Astrocyte of the hippocampus (primary cell): ENCODE results near the gene HCAR3.
"Not testable (repeated sequence)": the region's sequence is repeated elsewhere in the genome, so short reads cannot be mapped to it uniquely, and the experiment has no call there.

Experiments used
- DNase-seq: peaks from one replicate; pipeline ENCODE4 v3.0.0; 2011; ENCODE audit warnings: low read depth, low spot score

HCAR3 gene

DNA sequence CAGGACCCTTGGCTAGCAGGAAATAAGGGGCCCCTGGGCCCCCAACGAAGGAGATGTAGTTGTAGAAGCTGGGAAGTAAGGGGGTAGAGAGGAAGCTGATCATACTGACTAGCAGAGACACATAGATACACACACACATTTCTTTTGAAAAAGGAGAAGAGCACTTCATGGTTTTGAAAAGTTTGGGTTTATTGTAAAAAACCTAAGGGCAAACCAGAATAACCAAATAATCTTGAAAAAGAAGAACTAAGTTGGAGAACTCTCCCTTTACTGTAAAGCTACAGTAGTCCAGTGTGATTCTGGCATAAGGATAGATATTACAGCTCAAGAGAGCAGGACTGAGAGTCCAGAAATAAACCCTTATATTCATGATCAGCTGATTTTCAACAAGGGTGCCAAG lies 5.8 kb upstream of the HCAR3 start:
- no peak for DNase-seq

DNA sequence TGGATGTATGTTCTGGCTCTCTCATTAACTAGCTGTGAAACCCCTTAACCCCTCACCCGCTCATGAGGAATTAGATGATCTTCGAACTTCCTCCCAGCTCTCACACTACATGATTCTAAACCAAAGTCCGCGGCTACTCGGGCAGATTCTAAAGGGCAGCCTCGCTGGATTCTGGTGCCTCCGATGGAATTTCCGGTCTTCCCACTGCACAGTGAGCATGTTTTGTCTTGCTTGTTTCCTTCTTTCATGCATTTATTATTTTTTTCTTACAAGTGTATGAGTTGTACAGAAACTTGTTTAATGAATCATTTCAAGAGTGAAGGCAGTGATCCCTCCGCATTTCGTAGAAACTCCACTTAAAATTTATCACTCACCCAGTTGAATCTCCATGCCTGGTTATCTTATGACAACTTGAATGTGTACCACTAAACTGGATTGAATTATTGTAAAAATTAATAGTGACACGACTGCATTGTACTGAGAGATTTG lies 4.5 kb upstream of the HCAR3 start:
- DNase-seq = peak; percentile 15

GRCh38 chr12:122715211-122715610 lies 1.4 kb downstream of the HCAR3 start:
- not testable (repeated sequence) for DNase-seq

GRCh38 chr12:122713491-122714188 lies 3.0 kb downstream of the HCAR3 start:
- not testable (repeated sequence) for DNase-seq

GRCh38 chr12:122711266-122711665 lies 5.3 kb downstream of the HCAR3 start:
- not testable (repeated sequence) for DNase-seq

DNA sequence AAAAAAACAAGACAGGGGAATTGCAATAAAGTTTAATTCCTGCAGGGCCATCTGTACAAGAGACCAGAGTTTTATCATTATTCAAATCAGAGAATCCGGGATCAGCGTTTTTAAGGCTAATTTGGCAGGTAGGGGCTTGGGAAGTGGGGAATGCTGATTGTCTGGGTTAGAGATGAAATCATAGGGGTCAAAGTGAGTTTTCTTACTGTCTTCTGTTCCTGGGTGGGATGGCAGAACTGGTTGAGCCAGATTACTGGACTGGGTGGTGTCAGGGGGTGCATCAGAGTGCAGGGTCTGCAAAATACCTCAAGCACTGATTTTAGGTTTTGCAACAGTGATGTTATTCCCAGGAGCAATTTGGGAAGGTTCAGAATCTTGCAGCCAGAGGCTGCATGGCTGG lies 6.3 kb downstream of the HCAR3 start:
- not testable (repeated sequence) for DNase-seq

- not testable (repeated sequence) for DNase-seq
These were observed 7.3 kb downstream of the HCAR3 start for GRCh38 chr12:122709287-122709686.

- DNase-seq = not testable (repeated sequence)
These were observed 12.8 kb downstream of the HCAR3 start for GRCh38 chr12:122703841-122704240.

DNA sequence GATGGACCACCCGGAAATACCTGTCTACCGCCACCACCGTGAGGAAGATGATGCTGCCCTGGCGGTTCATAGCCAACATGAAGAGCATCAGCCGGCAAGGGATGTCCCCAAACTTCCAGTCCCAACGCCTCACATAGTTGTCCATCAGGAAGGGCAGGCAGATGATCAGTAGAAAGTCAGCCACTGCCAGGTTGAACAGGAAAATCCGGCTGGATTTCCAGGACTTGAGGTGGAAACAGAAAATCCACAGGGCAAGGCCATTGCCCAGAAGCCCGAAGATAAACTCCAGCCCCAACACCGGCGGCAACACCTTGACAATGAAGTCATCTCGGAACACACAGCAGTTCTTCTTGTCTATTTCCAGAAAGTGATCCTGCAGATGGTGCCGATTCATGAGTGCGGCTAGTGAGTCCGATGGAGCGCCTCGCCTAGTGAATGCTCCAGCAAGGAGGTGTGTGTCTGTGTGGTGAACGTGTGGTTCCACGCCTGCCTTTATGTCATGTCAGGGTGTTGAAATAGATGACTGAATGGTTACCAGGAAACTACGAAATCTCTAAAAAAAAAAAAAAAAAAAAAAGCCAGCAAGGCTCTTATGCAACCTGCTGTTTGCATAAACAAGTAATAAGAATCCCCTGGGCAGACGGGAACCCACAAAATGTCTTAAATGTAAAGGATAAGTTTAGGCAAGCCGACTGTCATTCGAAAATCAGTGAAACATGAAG lies 13.6 kb downstream of the HCAR3 start, which contains the start of gene HCAR2:
Gene HCAR2 (minus strand): TSS at position 468 of the 722 bp plus-strand sequence. CDS start 74 bp downstream, at position 394.
- DNase-seq = not testable (repeated sequence)

- DNase-seq = not testable (repeated sequence)
These were observed 15.1 kb downstream of the HCAR3 start for GRCh38 chr12:122701481-122701880.

- DNase-seq = not testable (repeated sequence)
These were observed 16.4 kb downstream of the HCAR3 start for GRCh38 chr12:122700038-122700710.

DNA sequence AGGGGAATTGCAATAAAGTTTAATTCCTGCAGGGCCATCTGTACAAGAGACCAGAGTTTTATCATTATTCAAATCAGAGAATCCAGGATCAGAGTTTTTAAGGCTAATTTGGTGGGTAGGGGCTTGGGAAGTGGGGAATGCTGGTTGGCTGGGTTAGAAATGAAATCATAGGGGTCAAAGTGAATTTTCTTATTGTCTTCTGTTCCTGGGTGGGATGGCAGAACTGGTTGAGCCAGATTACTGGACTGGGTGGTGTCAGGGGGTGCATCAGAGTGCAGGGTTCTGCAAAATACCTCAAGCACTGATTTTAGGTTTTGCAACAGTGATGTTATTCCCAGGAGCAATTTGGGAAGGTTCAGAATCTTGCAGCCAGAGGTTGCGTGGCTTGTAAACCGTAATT lies 19.7 kb downstream of the HCAR3 start:
- DNase-seq = not testable (repeated sequence)

GRCh38 chr12:122691566-122691965 lies 25.0 kb downstream of the HCAR3 start:
- DNase-seq = no peak

GRCh38 chr12:122688291-122688690 lies 28.3 kb downstream of the HCAR3 start:
- DNase-seq = no peak

DNA sequence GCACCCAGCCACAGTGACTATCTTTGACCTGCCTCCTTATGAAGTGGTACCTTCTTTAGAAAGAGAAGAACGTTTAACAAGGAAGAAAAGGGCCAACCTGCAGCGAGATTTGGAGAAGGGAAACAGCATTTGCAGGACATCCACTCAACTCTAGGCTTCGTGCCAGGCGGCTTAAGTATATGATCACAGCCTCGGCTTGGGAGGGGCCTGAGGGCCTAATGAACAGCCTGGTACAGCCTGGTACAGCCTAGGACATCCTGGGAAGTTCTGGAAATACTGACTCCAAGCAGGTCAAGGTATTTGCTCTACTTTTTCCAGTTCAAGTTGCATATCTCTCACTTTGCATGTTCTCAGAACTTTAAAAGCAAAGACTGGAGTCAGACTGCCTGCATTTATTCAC lies 29.5 kb downstream of the HCAR3 start:
- peak; percentile 41 for DNase-seq

DNA sequence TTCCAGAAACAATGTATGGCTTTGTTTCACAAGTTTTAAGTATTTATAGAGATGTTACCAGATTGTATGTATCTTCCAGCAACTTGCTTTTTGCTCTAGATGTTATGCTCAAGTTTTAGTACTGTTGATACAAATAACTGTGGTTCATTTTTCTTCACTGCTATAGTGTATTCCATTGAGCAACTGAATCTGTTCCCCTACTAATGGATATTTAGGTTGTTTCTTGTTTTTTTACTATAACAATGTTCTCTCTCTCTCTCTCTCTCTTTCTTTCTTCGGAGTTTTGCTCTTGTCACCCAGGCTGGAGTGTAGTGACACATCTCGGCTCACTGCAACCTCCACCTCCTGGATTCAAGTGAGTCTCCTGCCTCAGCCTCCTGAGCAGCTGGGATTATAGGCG lies 30.1 kb downstream of the HCAR3 start:
- DNase-seq = no peak

DNA sequence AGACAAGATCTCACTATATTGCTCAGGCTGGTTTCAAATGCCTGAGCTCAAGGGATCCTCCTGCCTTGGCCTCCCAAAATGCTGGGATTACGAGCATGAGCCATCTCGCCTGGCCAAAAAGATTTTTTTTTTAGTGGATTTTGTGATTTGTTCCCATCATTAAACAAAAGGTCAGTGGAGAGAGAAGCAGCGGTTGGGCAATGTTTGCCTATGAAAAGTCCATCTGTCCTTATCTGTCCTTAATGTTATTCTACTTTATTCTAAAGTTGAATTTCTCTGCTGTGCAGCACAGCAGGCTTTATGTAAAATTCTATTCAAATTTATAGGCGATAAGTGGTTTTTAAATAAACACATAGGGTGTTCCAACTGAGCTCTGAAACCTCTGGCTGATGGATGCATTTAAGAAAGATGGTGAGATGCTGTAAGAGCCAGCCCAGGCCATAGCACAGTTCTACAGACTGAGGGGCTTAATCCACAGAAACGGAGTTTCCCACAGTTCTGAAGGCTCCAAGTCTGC lies 32.3 kb downstream of the HCAR3 start:
- no peak for DNase-seq

DNA sequence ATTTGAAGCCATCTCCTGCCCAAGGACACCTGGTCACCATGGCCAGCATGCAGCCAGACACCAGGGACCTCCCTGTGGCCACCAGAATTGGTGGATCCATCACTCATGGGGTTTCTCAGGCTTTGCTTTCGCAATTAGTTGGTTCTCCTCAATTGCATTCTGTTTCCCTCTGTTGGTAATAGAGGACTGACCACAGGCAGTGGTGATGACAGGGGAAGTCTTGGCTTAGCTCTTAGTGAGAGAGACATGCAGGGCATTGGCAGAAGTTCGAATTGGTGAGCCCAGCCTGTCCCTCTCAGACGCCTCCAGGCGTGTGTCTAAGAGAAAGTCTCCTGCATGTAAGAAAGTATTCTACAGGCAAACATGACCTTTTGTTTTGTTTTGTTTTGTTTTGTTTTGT lies 34.8 kb downstream of the HCAR3 start:
- DNase-seq = peak; percentile 41

DNA sequence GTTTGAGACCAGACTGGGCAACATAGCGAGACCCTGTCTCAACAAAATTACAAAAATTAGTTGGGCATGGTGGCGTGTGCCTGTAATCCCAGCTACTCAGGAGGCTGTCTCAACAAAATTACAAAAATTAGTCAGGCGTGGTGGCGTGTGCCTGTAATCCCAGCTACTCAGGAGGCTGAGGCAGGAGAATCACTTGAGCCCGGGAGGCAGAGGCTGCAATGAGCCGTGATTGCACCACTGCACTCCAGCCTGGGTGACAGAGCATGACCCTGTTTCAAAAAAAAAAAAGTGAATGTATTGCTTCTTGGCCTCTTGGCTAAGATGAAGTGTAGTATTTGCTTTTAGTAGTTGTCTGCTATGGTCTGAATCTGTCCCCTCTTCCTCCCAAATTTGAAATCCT lies 35.6 kb downstream of the HCAR3 start:
- DNase-seq = not testable (repeated sequence)

- not testable (repeated sequence) for DNase-seq
These were observed 39.8 kb downstream of the HCAR3 start for GRCh38 chr12:122676781-122677180.

GRCh38 chr12:122676015-122676414 lies 40.6 kb downstream of the HCAR3 start:
- DNase-seq = not testable (repeated sequence)

DNA sequence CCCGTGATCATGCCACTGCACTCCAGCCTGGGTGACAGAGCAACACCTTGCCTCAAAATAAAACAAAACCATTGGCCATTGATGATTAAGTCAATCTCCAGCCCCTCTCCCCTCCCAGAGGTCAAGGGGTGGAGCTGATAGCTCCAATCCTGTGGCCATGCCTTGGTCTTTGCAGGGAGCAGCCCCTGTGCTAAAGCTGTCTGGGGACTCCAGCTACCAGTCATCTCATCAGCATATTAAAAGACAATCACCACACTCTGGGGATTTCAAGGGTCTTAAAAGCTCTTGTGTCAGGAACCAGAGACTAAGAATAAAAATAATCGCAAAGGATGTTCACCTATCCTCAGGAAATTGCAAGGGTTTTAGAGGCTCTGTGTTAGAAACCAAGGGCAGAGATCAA lies 44.1 kb downstream of the HCAR3 start:
- no peak for DNase-seq
